Pancreas (tissue), 10 donors: ENCODE results near the gene PHIP. TPM values are rescaled to one million over a fixed set of nuclear protein-coding genes. Genes with fewer than 3 reads are reported as not detected.
"Not testable (repeated sequence)": the region's sequence is repeated elsewhere in the genome, so short reads cannot be mapped to it uniquely, and the experiment has no call there.

Source experiments
- ATAC-seq, 4 donors: fragments of 200-7000 bp; cut with Tn5 transposase; one replicate each; pipeline versions ENCODE4 v1.8.0 to v1.9.1; 2020; ENCODE audit warnings: mild to moderate bottlenecking in 4 of 4, moderate library complexity in 4 of 4
- DNase-seq, 6 donors: peaks; one replicate each; pipeline ENCODE4 v3.0.0-alpha.2; 2020
- FAIRE-seq: peaks from 2 replicates; lab custom pipeline; 2012; peaks lifted over from hg19 to GRCh38; lab: Jason Lieb, UNC
- H3K27ac ChIP-seq, 4 donors: fragments of 200-600 bp; sonication (generic); 1 replicate in 3 of 4; 2 replicates in 1 of 4; pipeline versions ENCODE4 v1.5.0 to v1.8.0; 2020
- H3K27me3 ChIP-seq, 4 donors: fragments of 200-600 bp; one replicate each; pipeline ENCODE4 v1.8.0; 2021
- H3K36me3 ChIP-seq, 3 donors: fragments of 200-600 bp; sonication (generic) in 1 of 3; one replicate each; pipeline versions ENCODE4 v1.5.0 to v1.8.0; 2020 to 2021
- H3K4me1 ChIP-seq, 3 donors: fragments of 200-600 bp; one replicate each; pipeline ENCODE4 v1.8.0; 2021
- H3K4me3 ChIP-seq, 4 donors: fragments of 200-600 bp; sonication (generic) in 2 of 4; one replicate each; pipeline versions ENCODE4 v1.5.0 to v1.8.0; 2020 to 2021
- H3K9me3 ChIP-seq, 4 donors: fragments of 200-600 bp; one replicate each; pipeline ENCODE4 v1.8.0; 2021
- WGBS, 2 donors: extraction: QIAGEN DNeasy Blood & Tissue Kit; methylation state at CpG; one replicate each; pipeline ENCODE4 v1.1.7; 2013; 5-methylcytosine and 5-hydroxymethylcytosine counted together
- intact Hi-C, 3 donors: fragments of 100-400 bp; cut with DNase I; formaldehyde crosslinking; loops; one replicate each; pipeline versions ENCODE4 v1.11.1 to v1.14.2; 2022
- polyA plus RNA-seq, 2 donors: library from polyadenylated mRNA; stranded (reverse); fragments of 200-250 nt; gene quantifications; one replicate each; pipeline ENCODE4 v1.2.3, GENCODE V29; 2013
- total RNA-seq, 6 donors: library from RNA; stranded (reverse); fragmentation: NEBNext Ultra II Directional in 4 of 6; extraction: Animal tissue kit (Norgen Biotek cat#: 25700) in 4 of 6; gene quantifications; one replicate each; pipeline versions ENCODE4 v1.2.1 to v1.2.4, GENCODE V29; 2021 to 2023
- TF ChIP-seq, protein P1 (sequence below), 4 donors: fragments of 200-600 bp; sonication (generic) in 3 of 4; IDR thresholded peaks; one replicate each; pipeline versions ENCODE4 v1.5.0 to v1.8.0; 2021; ENCODE audit warnings: antibody characterized with exemption in 4 of 4
- donor health status: healthy with polysubstance abuse.
- donor health status: DM: no; HTN: no; CAD: no; lungs with moderate emphysema.
- donor health status: DM: no; HTN: no; CAD: no.
- donor health status: control.
- donor health status: control.
- donor health status: Bipolar disorder and iron deficiency.
- donor health status: DM: yes; HTN: yes; CAD: no.
- donor health status: DM: no; HTN: no; CAD: no.
- donor health status: DM: no; HTN: no; CAD: no.
- donor health status: DM: yes; HTN: yes; CAD: no.

PHIP gene
- total and polyA plus RNA-seq, 8 donors = 8.3 to 17.9 (median 11.0) TPM

- Histone ChIP-seq H3K4me1 (no peaks in the 10 kb centered on the region), H3K27me3 (no peaks in the 10 kb centered on the region), H3K4me3 (no peak overlapping the region), H3K36me3 (no peaks in the 10 kb centered on the region), H3K27ac (no peak overlapping the region), H3K9me3 (no peaks in the 10 kb centered on the region)
- TF ChIP-seq, protein P1, sequence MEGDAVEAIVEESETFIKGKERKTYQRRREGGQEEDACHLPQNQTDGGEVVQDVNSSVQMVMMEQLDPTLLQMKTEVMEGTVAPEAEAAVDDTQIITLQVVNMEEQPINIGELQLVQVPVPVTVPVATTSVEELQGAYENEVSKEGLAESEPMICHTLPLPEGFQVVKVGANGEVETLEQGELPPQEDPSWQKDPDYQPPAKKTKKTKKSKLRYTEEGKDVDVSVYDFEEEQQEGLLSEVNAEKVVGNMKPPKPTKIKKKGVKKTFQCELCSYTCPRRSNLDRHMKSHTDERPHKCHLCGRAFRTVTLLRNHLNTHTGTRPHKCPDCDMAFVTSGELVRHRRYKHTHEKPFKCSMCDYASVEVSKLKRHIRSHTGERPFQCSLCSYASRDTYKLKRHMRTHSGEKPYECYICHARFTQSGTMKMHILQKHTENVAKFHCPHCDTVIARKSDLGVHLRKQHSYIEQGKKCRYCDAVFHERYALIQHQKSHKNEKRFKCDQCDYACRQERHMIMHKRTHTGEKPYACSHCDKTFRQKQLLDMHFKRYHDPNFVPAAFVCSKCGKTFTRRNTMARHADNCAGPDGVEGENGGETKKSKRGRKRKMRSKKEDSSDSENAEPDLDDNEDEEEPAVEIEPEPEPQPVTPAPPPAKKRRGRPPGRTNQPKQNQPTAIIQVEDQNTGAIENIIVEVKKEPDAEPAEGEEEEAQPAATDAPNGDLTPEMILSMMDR (IDR thresholded peaks at IDR 0.05) = no peak
- WGBS, 2 donors = 41 to 44% methylated on average over 2 of the region's 2 CpGs
- ATAC-seq = no peak
- intact Hi-C loops = no loop called here
- DNase-seq = no peak
- FAIRE-seq = no peak
These were observed 37.6 kb upstream of the PHIP start for GRCh38 chr6:79115553-79116182.

DNA sequence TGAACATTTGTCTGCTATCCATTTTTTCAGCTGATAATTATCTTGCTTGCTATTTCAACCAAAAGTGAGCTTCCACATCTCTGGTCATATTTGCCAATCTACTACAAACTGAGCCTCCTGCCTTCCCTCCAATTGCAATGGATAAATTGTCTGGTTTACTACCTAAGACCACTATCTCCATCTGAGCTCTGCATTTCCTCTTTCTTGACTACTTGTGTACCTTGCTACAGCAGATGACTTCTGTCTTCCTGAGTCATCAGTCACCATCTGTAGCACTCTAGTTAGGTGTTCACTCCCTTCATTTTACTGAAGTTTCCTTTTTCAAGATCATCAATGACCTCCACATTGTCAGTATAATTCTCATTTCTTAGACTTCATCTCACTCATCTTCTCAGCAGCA lies 33.5 kb upstream of the PHIP start:
- ATAC-seq (no peak), FAIRE-seq (no peak), DNase-seq (no peak)
- Histone ChIP-seq H3K27me3 (no peaks in the 10 kb centered on the region), H3K4me1 (no peaks in the 10 kb centered on the region), H3K4me3 (no peak overlapping the region), H3K36me3 (no peaks in the 10 kb centered on the region), H3K9me3 (no peaks in the 10 kb centered on the region), H3K27ac (no peak overlapping the region)
- TF ChIP-seq, protein P1 (IDR thresholded peaks at IDR 0.05) = no peak
- intact Hi-C loops = no loop called here

- no peaks in the 10 kb centered on the region for H3K4me1 ChIP-seq
- WGBS, 2 donors = 77 to 95% methylated on average over 2 of the region's 2 CpGs
- no peaks in the 10 kb centered on the region for H3K9me3 ChIP-seq
- intact Hi-C loops = no loop called here
- no peak for FAIRE-seq
- no peak overlapping the region for H3K4me3 ChIP-seq
- ATAC-seq = no peak
- no peak overlapping the region for H3K27ac ChIP-seq
- H3K36me3 ChIP-seq = no peaks in the 10 kb centered on the region
- no peaks in the 10 kb centered on the region for H3K27me3 ChIP-seq
- TF ChIP-seq, protein P1 (IDR thresholded peaks at IDR 0.05) = no peak
- no peak for DNase-seq
These were observed 23.1 kb upstream of the PHIP start for GRCh38 chr6:79101164-79101563.

GRCh38 chr6:79100304-79100703 lies 22.2 kb upstream of the PHIP start:
- ATAC-seq (no peak), FAIRE-seq (no peak), DNase-seq (no peak)
- no peaks in the 10 kb centered on the region for H3K9me3 ChIP-seq
- no peaks in the 10 kb centered on the region for H3K27me3 ChIP-seq
- H3K36me3 ChIP-seq = no peaks in the 10 kb centered on the region
- TF ChIP-seq, protein P1 (IDR thresholded peaks at IDR 0.05) = no peak
- no peak overlapping the region for H3K4me3 ChIP-seq
- H3K4me1 ChIP-seq = no peaks in the 10 kb centered on the region
- H3K27ac ChIP-seq = no peak overlapping the region
- intact Hi-C loops = no loop called here
- 83 to 94% methylated on average over 2 of the region's 2 CpGs for WGBS, 2 donors

- no peaks in the 10 kb centered on the region for H3K27me3 ChIP-seq
- no peaks in the 10 kb centered on the region for H3K4me1 ChIP-seq
- no peaks in the 10 kb centered on the region for H3K9me3 ChIP-seq
- TF ChIP-seq, protein P1 (IDR thresholded peaks at IDR 0.05) = no peak
- H3K4me3 ChIP-seq = no peak overlapping the region
- ATAC-seq (no peak), DNase-seq (no peak), FAIRE-seq (no peak)
- intact Hi-C loops = no loop called here
- H3K36me3 ChIP-seq = no peaks in the 10 kb centered on the region
- H3K27ac ChIP-seq = no peak overlapping the region
These were observed 16.9 kb upstream of the PHIP start for GRCh38 chr6:79094938-79095337.

DNA sequence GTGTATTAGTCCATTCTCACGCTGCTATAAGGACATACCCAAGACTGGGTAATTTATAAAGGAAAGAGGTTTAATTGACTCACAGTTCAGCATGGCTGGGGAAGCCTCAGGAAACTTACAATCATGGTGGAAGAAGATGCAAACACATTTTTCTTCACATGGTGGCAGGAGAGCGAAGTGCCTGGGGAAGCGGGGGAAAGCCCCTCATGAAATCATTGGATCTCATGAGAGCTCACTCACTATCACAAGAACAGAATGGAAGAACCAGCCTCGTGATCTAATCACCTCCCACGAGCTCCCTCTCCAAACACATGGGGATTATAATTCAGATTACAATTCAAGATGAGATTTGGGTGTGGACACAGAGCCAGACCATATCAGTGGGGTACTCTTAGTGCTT lies 13.7 kb upstream of the PHIP start:
- 69 to 71% methylated on average over 5 of the region's 5 CpGs for WGBS, 2 donors
- H3K9me3 ChIP-seq, H3K36me3 ChIP-seq, intact Hi-C loops, H3K4me3 ChIP-seq, ATAC-seq, FAIRE-seq, H3K27ac ChIP-seq, DNase-seq, H3K27me3 ChIP-seq, H3K4me1 ChIP-seq: not testable (repeated sequence)
